ENCODE data around the gene ADGRV1. TPM values are rescaled to one million over a fixed set of nuclear protein-coding genes. Genes with fewer than 3 reads are reported as not detected.

The ADGRV1 gene
- total and polyA plus RNA-seq, 12 donors: 129 to 2,577 (median 695) TPM

- no peaks in the 10 kb centered on the region for H3K27me3 ChIP-seq
- H3K4me3 ChIP-seq: no peak overlapping the region
- WGBS, 4 donors: 92 to 97% (median 97%) methylated on average over 1 of the region's 1 CpG
- H3K4me1 ChIP-seq (replicated peaks in 1 of 2): peaks cover 19% of the 10 kb centered on the region in 2 donors
- no peaks in the 10 kb centered on the region for H3K36me3 ChIP-seq (replicated peaks in 1 of 2)
- H3K27ac ChIP-seq: peak overlapping the region in 1 of 5 donors; percentile 1
- no peaks in the 10 kb centered on the region for H3K9me3 ChIP-seq (replicated peaks in 1 of 3)
- TF ChIP-seq CTCF (IDR thresholded peaks at IDR 0.05) (no peak), POLR2A (IDR thresholded peaks at IDR 0.05) (no peak)
- DNase-seq: no peak
- intact Hi-C loops (cut with DNase I): no loop called here
Observed at GRCh38 chr5:91042247-91042935, 483.8 kb downstream of the ADGRV1 start.

DNA sequence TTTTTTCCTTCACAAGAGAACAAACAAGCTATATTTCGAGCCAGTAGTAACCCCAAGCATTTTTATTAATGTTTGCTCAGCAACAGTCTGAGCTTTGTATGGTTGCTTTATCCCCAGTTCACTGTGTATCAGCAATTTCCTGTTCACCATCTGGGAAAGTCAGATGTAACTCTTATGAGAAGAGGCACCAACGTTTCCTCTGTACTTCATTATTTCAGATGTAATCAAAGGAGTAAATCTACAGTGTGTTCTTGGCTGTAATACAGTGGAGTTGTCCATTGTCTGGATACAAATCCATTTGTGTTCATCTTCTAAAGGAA is 484.3 kb downstream of the ADGRV1 start:
- Histone ChIP-seq H3K4me3 (no peak overlapping the region), H3K4me1 (replicated peaks in 1 of 2) (peaks cover 14 to 15% of the 10 kb centered on the region in 2 donors), H3K27me3 (no peaks in the 10 kb centered on the region), H3K36me3 (replicated peaks in 1 of 2) (no peaks in the 10 kb centered on the region), H3K9me3 (replicated peaks in 1 of 3) (no peaks in the 10 kb centered on the region), H3K27ac (peak overlapping the region in 1 of 5 donors; percentile 1)
- no peak for DNase-seq
- intact Hi-C loops (cut with DNase I): no loop called here
- no peak for TF ChIP-seq CTCF (IDR thresholded peaks at IDR 0.05)
- TF ChIP-seq POLR2A (IDR thresholded peaks at IDR 0.05): no peak
- WGBS, 4 donors: 38 to 59% (median 54%) methylated on average over 2 of the region's 2 CpGs

GRCh38 chr5:91048073-91048472 is 489.5 kb downstream of the ADGRV1 start:
- no peak for DNase-seq
- Histone ChIP-seq H3K27ac (peak overlapping the region in 2 of 5 donors; percentile 45 to 48), H3K36me3 (replicated peaks in 1 of 2) (no peaks in the 10 kb centered on the region), H3K4me1 (replicated peaks in 1 of 2) (peaks cover 25 to 28% of the 10 kb centered on the region in 2 donors), H3K27me3 (no peaks in the 10 kb centered on the region), H3K4me3 (no peak overlapping the region), H3K9me3 (replicated peaks in 1 of 3) (no peaks in the 10 kb centered on the region)
- TF ChIP-seq CTCF (IDR thresholded peaks at IDR 0.05) (no peak), POLR2A (IDR thresholded peaks at IDR 0.05) (no peak)
- intact Hi-C loops (cut with DNase I): no loop called here

DNA sequence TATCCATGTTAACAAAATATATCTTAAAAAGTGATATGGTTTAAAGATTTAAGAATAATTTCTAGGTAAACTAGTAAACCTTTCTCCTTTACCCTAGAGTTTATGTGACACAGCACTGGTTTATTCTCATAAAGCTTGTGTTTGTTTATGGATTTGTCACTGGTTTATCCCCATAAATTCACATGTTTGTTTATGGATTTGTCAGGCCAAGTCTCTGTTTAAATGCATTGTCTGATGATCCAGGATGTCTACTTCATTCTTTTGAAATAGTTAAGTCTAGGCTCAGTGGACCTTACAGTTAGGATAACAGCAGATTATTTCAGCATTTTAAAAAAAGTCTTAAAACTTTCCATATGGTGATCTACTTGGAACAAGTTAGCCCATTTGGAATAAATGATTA is 490.5 kb downstream of the ADGRV1 start:
- Histone ChIP-seq H3K9me3 (replicated peaks in 1 of 3) (no peaks in the 10 kb centered on the region), H3K4me1 (replicated peaks in 1 of 2) (peaks cover 29 to 30% of the 10 kb centered on the region in 2 donors), H3K27me3 (no peaks in the 10 kb centered on the region), H3K4me3 (no peak overlapping the region), H3K36me3 (replicated peaks in 1 of 2) (no peaks in the 10 kb centered on the region), H3K27ac (peak overlapping the region in 2 of 5 donors; percentile 38 to 69)
- TF ChIP-seq CTCF (IDR thresholded peaks at IDR 0.05) (no peak), POLR2A (IDR thresholded peaks at IDR 0.05) (no peak)
- intact Hi-C loops (cut with DNase I): no loop called here
- no peak for DNase-seq
